GDM1 (cell line): ENCODE data around the gene LRRC1.

Source experiments
- DNase-seq: peaks from one replicate; lab custom pipeline; 2025; lab: John Stamatoyannopoulos, UW

Gene LRRC1

DNA sequence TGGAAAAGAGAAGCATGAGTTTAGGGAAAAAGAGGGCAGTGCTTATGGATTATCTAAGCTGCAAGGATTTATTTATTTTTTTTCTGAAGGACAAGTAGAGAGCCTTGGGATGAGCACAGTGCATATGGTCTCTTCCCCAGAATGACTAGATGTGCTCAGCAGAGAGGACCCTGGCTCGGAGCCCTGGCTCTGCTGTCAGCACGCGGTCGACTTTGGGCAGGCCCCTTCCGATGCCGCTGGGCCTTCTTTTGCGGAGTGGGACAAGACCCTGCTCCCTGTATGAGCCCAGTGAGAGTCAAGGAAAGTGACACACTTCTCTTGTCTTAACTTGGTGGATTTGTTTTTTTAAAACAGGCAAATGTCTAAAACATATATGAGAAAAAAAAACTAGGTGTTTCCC, 51.4 kb downstream of the LRRC1 start:
- DNase-seq = no peak

GRCh38 chr6:53847796-53848314, 53.0 kb downstream of the LRRC1 start:
- DNase-seq = no peak

DNA sequence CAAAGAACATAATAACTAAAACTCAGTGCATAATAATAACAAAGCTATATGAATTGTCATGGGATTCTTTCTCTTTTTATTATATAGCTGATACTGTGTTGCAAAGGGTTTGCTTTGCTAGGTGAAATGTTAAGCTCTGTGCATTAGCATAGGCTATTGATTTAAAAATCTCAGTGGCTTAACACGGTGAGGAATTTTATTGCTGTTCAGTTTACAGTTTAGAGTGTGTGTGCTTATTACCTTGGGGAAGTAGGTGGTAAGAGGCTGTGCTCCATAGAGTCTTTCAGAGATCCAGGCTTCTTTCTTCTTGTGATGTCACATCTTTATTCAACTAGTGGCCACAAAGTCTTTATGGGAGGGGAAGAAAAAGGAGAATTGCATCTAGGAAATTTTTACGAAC, 55.7 kb downstream of the LRRC1 start:
- DNase-seq = no peak

DNA sequence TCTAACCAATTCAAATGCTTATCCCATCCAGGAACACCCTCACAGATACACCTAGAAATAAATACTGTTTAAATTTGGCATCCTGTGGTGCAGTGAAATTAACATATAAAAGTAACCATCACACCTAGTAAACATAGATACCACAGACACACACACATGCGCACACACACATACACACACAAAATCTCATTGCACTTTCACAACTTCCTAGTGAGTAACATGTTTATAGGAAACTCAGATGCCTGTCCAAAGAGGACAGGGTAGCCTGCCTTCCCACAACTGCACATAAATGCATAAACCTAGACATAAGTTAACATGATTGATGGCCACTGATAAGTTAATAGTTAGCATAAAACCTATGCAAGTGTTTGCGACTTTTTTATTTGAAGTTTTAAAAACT, 56.8 kb downstream of the LRRC1 start:
- DNase-seq = no peak

- no peak for DNase-seq
Observed at GRCh38 chr6:53852805-53853204, 58.0 kb downstream of the LRRC1 start.

DNA sequence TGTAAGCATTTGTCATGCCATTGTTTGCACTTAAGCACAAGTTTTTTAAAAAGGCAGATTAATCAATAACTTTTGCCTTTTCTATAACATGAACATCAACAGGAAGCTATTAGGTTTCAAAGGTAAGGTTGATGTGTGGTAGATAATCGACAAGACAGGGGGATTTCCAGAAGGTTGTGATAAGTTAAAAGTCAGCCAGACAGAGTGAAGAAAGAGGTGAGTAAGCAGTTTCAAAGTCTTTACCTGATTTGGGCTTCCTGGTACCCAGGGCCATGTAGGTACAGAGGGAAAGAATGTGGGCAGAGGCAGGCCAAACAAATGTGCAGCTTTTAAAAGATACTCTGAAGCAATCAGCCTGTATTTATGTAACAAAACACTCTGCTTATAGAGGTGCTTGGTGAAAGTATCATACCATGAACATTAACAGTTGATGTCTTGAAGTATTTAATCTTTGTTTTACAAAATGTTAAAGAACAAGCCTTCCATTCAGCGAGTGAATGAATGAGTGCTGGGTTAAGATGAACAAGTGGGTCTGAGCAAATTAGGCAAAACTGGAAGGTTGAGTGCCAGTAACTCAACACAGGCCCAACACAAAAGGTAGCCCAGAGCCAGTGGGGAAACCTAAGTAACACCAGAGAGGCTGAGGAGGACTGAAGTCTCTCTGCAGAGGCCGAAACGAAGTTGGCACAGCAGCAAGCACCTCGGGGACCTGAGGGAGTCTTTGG, 60.2 kb downstream of the LRRC1 start:
- no peak for DNase-seq

- DNase-seq = no peak
Observed at GRCh38 chr6:53855940-53856339, 61.1 kb downstream of the LRRC1 start.

GRCh38 chr6:53857318-53858094, 62.7 kb downstream of the LRRC1 start:
- no peak for DNase-seq

GRCh38 chr6:53858196-53858595, 63.4 kb downstream of the LRRC1 start:
- no peak for DNase-seq

DNA sequence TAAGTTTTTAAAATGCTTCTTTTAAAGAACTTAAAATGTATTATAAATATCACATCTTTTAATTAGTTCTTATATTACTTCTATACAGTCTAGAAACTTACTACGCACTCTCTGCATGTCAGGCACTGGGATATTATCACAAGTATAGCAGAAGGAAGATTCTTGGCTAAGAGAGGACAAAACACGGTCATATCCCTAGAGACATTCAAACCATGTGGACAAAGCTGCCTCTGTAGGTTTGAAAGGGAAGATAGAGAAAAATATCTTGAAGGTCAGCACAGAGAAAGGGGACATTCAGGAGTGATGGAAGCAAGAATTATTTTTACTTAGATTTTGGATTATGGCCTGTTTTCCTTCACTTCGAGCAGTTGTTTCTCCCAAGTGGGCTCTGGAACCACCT, 64.1 kb downstream of the LRRC1 start:
- DNase-seq = no peak

- no peak for DNase-seq
Observed at GRCh38 chr6:53860511-53860910, 65.7 kb downstream of the LRRC1 start.

- no peak for DNase-seq
Observed at GRCh38 chr6:53861518-53861917, 66.7 kb downstream of the LRRC1 start.

DNA sequence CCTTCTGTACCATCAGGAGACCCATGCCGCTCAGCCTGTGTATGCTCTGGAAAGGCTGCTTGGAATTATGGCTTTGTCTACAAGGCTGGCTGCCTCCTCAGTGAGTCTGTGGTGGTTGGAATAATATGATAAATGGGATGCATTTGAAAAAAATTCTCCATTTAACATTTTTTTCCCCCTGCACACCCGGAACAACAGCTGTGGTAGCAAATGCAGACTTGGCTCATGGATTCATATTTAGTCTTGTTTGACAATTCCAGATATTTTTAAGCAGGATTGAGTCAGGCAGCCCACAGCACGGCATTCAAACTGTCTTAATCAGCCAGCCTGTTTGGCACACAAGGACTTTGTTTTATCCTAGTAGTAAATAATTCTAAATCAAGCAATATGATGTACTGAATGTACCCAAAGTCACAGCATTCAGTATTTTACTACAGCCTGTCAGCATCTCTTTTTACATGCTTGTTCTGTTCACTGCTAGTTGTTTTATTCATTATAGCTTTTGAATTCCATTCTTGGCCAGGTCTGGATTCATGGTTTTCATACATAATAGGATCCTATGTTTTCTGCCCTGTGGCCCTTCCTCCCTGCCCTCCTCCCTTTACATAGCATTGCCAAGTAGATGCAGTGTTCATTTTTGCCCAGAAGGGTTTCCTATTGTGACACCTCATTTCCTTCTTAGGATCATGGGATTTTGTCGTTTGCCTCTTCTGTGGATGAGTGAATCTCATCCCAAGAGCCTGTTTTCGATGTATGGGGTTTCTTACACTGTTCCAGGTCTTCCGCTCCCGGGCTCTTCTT, 68.1 kb downstream of the LRRC1 start:
- no peak for DNase-seq

DNA sequence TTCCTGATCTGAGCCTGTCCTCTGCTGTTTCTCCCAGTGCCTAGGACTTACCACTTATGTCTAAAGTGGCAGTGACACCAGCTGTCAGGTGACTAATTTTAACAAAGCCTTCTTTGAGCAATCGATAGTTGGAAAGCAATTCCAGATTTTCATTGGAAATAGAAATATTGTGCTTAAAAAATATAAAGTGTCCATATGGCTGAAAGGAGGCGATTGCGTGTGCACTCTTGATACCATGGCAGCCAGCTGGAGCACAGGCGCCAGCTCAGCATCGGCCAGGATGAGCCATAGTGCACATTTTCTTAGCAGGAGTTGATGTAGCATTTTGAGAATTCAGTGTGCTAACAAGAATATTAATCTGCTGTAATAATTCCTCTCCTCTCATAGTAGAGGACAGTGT, 70.0 kb downstream of the LRRC1 start:
- no peak for DNase-seq

DNA sequence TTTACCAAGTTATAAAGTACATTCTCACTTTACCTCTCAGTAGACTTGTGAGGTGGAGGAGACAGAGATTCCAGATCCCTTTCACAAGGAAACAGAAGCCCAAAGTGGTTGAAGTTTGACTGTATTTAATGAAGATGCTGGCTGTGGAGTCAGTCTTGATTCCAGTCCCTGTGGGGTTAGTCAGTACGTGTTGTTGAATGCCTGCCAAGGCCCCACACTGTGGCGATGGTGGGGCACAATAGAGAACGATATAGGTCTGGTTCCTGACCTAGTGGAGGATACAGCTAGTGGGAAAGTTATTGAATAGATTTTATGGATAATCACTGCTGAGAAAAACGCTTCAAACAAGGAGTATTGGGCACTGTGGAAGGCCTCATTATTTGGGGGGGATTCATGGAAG, 71.4 kb downstream of the LRRC1 start:
- no peak for DNase-seq

DNA sequence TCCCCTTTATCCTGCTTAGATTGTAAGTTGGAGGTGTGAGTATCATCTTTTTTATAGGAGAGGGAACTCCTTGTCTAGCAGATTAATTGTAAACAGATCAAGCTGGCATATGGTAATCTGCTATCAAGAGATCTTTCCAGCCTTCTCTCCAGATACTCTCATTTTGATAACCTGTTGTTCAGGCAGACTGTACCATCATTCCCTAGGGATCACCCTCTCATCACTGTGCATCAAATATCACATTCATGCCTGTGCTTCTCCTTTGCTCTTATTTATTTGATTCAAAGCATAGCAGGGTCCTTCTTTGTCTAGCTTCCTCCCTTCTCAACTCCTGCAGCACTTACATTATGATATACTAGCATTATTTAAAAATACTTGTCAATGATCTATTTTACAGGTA, 73.8 kb downstream of the LRRC1 start:
- no peak for DNase-seq

DNA sequence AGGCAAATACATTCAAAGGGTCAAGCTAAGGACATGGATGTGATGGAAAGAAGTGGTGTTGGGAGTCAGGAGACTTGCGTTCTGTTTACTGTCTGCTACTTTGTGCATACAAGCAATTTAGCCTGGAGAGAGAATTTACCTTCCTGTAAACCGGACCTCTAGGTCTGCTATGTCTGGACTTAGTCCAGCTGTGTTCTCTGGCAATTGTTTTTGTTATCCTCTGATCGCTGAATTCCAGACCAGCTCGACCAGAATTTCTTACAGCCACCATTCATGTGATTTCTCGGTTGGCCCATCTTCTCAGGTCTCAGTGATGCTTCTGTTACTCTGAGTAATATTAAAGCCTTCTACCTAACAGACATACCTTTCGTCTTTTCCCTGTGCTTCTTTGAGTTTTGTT, 75.2 kb downstream of the LRRC1 start:
- DNase-seq = no peak

GRCh38 chr6:53873922-53874321, 79.1 kb downstream of the LRRC1 start:
- DNase-seq = no peak

- DNase-seq = no peak
Observed at GRCh38 chr6:53874964-53875363, 80.2 kb downstream of the LRRC1 start.

DNA sequence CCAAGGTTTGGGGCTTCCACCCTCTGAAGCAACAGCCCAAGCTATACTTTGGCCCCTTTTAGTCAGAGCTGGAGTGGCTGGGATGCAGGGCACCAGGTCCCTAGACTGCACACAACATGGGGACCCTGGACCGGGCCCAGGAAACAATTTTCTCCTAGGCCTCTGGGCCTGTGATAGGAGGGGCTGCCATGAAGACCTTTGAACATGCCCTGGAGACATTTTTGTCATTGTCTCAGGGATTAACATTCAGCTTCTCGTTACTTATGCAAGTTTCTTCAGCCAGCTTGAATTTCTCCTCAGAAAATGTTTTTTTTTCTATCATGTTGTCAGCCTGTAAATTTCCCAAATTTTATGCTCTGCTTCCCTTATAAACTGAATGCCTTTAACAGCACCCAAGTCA, 82.3 kb downstream of the LRRC1 start:
- no peak for DNase-seq

- DNase-seq = no peak
Observed at GRCh38 chr6:53878808-53879207, 84.0 kb downstream of the LRRC1 start.

DNA sequence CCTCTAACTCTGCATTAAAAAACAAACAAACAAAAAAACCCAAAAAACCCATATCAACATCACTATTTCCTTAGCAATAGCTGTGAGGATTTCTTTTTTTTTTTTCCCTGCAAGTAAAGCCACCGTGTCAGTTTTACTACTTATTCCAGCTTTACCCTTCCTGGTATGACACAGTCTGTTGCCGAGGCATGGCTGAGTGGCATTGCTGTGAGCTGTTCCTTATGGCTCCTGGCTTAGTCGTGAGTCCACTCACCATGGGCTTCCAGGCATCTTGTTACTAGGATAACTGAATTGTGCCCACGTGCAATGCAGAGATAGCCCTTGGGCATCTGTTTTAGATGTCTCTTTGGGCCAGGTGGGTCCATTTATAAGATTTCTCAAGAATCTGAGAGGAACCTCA, 84.8 kb downstream of the LRRC1 start:
- DNase-seq = no peak

GRCh38 chr6:53887316-53887715, 92.5 kb downstream of the LRRC1 start:
- DNase-seq = no peak
